ENCODE data around the gene ZSWIM6. TPM values are rescaled to one million over a fixed set of nuclear protein-coding genes. Genes with fewer than 3 reads are reported as not detected.

ZSWIM6 gene
- polyA plus RNA-seq, 1 donor from 2014 or later = 0.60 TPM

- no peak overlapping the region for H3K27ac Mint-ChIP-seq
- peaks cover 5% of the 10 kb centered on the region for H3K27me3 Mint-ChIP-seq
Measured at GRCh38 chr5:61575581-61575980, 243.5 kb downstream of the ZSWIM6 start.

GRCh38 chr5:61576556-61576955, 244.5 kb downstream of the ZSWIM6 start:
- H3K4me1 Mint-ChIP-seq = no peaks in the 10 kb centered on the region
- H3K4me3 Mint-ChIP-seq = no peak overlapping the region
- H3K36me3 Mint-ChIP-seq = no peaks in the 10 kb centered on the region
- H3K27me3 Mint-ChIP-seq = peaks cover 5% of the 10 kb centered on the region
- no peaks in the 10 kb centered on the region for H3K9me3 Mint-ChIP-seq
- no peak overlapping the region for H3K27ac Mint-ChIP-seq

More at GRCh38 chr5:61575581-61575980, 243.5 kb downstream of the ZSWIM6 start:
- H3K9me3 Mint-ChIP-seq = no peaks in the 10 kb centered on the region
- no peaks in the 10 kb centered on the region for H3K36me3 Mint-ChIP-seq
- no peak overlapping the region for H3K4me3 Mint-ChIP-seq
- no peaks in the 10 kb centered on the region for H3K4me1 Mint-ChIP-seq

DNA sequence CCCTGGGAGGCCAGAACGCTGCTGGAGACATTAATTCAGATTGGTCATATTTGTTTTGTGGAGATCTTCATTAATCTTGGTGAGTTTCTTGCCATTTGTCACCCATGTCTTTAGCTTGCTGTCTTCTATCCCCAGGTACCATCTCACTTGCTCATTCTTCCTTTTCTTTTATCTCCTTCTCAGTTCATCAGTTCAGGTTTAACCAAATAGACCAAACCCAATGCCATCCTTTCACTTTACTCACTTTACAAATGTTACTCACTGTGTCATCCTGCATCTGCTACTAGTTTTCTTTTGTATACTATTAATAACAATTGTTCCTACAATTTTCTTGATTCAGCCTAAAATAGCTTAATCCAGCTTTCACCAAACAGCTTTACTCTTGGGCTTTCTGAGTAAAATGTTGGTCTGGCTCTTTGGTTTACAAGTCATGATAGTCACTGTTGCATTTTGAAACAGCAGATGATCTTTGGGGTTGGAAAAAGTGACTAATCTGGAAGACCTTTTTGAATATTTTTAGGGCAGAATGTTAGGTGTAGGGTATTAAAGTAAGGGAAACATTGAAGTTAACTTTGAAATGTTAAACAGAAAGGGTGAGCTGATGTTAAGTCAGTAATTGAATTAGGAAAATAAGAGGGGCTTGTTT, 246.9 kb downstream of the ZSWIM6 start:
- no peak overlapping the region for H3K4me3 Mint-ChIP-seq
- H3K27ac Mint-ChIP-seq = no peak overlapping the region
- no peaks in the 10 kb centered on the region for H3K9me3 Mint-ChIP-seq
- no peaks in the 10 kb centered on the region for H3K4me1 Mint-ChIP-seq
- no peaks in the 10 kb centered on the region for H3K36me3 Mint-ChIP-seq
- H3K27me3 Mint-ChIP-seq = peaks cover under 1% of the 10 kb centered on the region

DNA sequence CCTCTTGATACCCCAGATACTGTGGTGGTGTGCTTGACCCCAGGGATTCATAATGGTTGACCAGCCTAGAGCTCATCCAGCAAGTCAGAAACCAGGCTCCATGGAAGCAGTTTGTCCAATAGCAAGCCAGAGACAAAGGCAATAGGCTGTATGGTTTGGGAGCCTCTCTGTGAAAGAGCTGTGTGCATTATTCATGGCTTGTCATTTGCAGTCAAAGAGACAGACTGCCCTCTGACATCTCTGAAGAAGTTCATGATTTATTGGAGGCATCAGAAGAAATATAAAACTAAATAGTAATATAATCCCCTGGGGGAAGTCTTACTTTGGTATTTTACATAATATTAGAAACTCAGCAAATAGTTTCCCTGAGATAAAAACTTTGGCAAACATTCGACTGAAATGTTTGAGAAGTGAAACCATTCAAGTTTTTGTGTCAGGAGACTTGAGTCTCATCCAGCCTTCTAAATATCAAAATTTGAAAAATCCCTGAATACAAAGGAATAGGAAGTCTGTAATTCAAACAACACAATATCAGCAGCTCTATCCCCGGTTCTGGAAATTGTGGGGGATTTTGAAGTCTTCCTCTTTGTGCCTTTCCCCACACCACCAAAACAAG, 250.3 kb downstream of the ZSWIM6 start:
- Mint-ChIP-seq H3K27me3 (no peaks in the 10 kb centered on the region), H3K4me3 (no peak overlapping the region), H3K27ac (no peak overlapping the region), H3K36me3 (no peaks in the 10 kb centered on the region), H3K9me3 (peaks cover 0 to 3% (median 0%) of the 10 kb centered on the region in 3 donors), H3K4me1 (no peaks in the 10 kb centered on the region)

- H3K9me3 Mint-ChIP-seq = peaks cover 0 to 7% (median 0%) of the 10 kb centered on the region in 3 donors
- H3K4me1 Mint-ChIP-seq = no peaks in the 10 kb centered on the region
- H3K4me3 Mint-ChIP-seq = no peak overlapping the region
- H3K36me3 Mint-ChIP-seq = peaks cover 1% of the 10 kb centered on the region
- no peak overlapping the region for H3K27ac Mint-ChIP-seq
- no peaks in the 10 kb centered on the region for H3K27me3 Mint-ChIP-seq
Measured at GRCh38 chr5:61582887-61583286, 250.8 kb downstream of the ZSWIM6 start.

GRCh38 chr5:61586096-61587084, 254.3 kb downstream of the ZSWIM6 start:
- Mint-ChIP-seq H3K27ac (peak overlapping the region in 1 of 3 donors; percentile 33), H3K4me1 (no peaks in the 10 kb centered on the region), H3K9me3 (peaks cover 0 to 7% (median 0%) of the 10 kb centered on the region in 3 donors), H3K36me3 (peaks cover 1% of the 10 kb centered on the region), H3K4me3 (no peak overlapping the region), H3K27me3 (peaks cover 2% of the 10 kb centered on the region)

GRCh38 chr5:61587125-61587524, 255.1 kb downstream of the ZSWIM6 start:
- H3K36me3 Mint-ChIP-seq = peaks cover 1% of the 10 kb centered on the region
- peaks cover 0 to 7% (median 0%) of the 10 kb centered on the region in 3 donors for H3K9me3 Mint-ChIP-seq
- peak overlapping the region in 1 of 3 donors; percentile 33 for H3K27ac Mint-ChIP-seq
- H3K27me3 Mint-ChIP-seq = peaks cover 5% of the 10 kb centered on the region
- no peaks in the 10 kb centered on the region for H3K4me1 Mint-ChIP-seq
- no peak overlapping the region for H3K4me3 Mint-ChIP-seq

DNA sequence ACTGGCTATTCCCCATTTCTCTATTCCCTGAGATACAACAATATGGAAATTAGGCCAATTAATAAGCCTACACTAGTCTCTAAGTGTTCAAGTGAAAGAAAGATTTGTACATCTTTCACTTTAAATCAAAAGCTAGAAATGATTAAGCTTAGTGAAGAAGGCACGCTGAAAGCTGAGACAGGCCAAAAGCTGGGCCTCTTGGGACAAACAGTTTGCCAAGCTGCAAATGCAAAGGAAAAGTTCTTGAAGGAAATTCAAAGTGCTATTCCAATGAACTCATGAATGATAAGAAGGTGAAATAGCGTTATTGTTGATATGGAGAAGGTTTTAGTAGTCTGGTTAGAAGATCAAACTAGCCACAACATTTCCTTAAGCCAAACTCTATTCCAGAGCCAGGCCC, 256.2 kb downstream of the ZSWIM6 start:
- Mint-ChIP-seq H3K9me3 (peaks cover 0 to 7% (median 2%) of the 10 kb centered on the region in 3 donors), H3K4me3 (no peak overlapping the region), H3K27me3 (peaks cover 6% of the 10 kb centered on the region), H3K36me3 (peaks cover 1% of the 10 kb centered on the region), H3K4me1 (no peaks in the 10 kb centered on the region), H3K27ac (no peak overlapping the region)

GRCh38 chr5:61589946-61590345, 257.9 kb downstream of the ZSWIM6 start:
- H3K36me3 Mint-ChIP-seq = peaks cover 1% of the 10 kb centered on the region
- no peaks in the 10 kb centered on the region for H3K4me1 Mint-ChIP-seq
- H3K9me3 Mint-ChIP-seq = peaks cover 0 to 7% (median 2%) of the 10 kb centered on the region in 3 donors
- H3K27ac Mint-ChIP-seq = no peak overlapping the region
- H3K27me3 Mint-ChIP-seq = peaks cover 7% of the 10 kb centered on the region
- no peak overlapping the region for H3K4me3 Mint-ChIP-seq

DNA sequence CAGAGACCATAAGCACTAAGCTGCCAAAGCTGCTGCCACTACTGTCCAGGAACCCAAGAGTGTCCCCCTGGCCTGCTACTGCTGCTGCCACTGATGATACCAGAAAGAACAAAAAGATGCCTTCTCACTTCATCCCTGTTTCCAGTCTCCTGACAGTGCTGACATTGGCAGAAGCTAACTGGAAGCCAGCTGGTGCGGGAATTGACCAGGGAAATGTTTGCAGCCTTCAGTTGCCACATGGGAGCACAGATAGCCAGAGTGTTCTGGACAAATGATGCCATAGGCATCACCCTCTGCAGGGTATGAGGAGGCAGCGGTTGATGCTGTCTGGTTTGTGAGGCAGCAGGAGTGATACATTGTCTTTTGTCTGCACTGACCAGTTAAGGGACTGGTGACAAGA, 258.4 kb downstream of the ZSWIM6 start:
- Mint-ChIP-seq H3K4me1 (peaks cover 0 to 1% (median 0%) of the 10 kb centered on the region in 3 donors), H3K4me3 (no peak overlapping the region), H3K36me3 (peaks cover 1% of the 10 kb centered on the region), H3K27me3 (peaks cover 7% of the 10 kb centered on the region), H3K9me3 (peaks cover 0 to 7% (median 2%) of the 10 kb centered on the region in 3 donors), H3K27ac (no peak overlapping the region)

DNA sequence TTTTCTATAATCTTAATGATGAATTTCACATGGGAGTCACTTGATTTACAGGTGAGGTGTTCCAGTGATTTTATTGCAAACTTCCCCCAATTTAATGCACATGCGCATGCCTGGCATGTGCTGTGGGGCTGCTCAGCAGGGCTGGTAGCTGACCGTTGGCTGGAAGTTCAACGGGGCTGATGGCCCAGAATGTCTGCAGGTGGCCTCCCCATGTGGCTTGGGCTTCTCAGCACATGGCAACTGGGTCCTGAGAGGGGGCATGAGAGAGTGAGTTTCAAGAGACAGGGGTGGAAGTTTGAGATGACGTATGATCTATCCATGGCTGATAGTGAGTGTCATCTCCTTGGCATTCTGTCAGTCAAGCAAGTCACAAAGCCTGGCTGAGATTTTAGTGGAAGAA, 259.8 kb downstream of the ZSWIM6 start:
- Mint-ChIP-seq H3K27ac (no peak overlapping the region), H3K36me3 (peaks cover 1% of the 10 kb centered on the region), H3K4me3 (no peak overlapping the region), H3K4me1 (peaks cover 0 to 1% (median 0%) of the 10 kb centered on the region in 3 donors), H3K27me3 (peaks cover 10% of the 10 kb centered on the region), H3K9me3 (peaks cover 0 to 7% (median 2%) of the 10 kb centered on the region in 3 donors)

DNA sequence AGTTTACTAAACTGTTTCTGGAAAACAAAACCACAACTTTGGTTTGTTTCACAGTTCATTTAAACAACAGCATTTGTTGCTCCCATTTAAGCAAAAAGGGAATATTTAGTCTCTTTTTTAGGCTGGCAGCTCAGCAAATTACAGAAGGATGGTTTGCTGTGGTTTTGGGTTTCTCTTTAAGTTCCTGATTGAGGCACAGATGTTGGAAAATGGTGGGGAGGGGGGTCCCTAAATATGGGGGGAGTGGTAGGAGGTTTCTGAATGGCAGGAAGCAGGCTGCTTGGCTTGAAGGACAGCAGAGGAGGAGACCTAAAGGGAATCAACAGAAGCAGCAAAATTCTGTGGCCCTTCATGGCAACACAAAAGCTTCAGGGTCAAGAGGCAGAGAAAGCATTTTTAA, 263.4 kb downstream of the ZSWIM6 start:
- Mint-ChIP-seq H3K4me3 (no peak overlapping the region), H3K27me3 (peaks cover 10% of the 10 kb centered on the region), H3K36me3 (no peaks in the 10 kb centered on the region), H3K27ac (no peak overlapping the region), H3K4me1 (peaks cover 0 to 1% (median 0%) of the 10 kb centered on the region in 3 donors), H3K9me3 (peaks cover 0 to 2% (median 0%) of the 10 kb centered on the region in 3 donors)
